ENCODE results near the gene NFIX. TPM values are rescaled to one million over a fixed set of nuclear protein-coding genes. Genes with fewer than 3 reads are reported as not detected.

NFIX gene
- total and polyA plus RNA-seq, 2 of the 13 experiments (the other 11 are each of a cell fraction or from before 2014, with no cell fraction given) = 3.4 to 5.4 TPM

DNA sequence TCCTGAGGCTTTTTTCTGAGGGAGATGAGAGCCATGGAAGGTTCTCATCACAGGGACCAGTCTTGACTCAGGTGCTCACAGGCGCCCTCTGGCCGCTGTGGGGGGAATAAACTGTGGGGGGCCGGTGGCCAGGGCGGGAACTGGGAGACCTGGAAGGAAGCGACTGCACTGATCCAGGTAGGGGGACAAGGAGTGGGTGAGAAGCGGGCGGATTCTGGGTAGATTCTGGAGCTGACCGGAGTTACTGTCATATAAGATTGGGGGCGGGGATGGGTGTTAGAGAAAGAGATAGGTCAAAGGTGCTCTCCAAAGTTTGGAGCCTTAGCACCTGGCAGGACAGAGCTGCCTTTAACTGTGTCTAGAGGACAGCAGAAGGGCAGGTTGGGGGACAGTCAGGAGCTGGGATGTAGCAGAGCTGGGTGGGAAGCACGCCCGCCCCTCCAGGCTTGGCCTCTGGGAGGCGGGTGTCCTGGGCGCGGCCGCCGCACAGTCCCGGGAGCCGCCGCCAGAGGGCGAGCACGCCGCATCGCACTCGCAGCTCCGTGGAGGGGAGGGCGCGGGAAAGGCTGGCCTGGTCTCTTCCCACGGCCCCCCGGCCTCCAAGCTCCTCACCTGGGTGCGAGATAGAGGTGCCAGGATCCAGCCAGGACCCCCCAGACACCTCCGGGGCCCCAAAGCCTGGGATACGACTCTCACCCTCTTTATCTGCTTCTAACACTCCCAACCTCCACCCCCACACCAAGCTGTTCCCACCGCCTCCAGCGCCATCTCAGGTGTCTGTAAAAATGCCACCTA, 30.1 kb upstream of the NFIX start (continued):
- TF ChIP-seq, protein P1, sequence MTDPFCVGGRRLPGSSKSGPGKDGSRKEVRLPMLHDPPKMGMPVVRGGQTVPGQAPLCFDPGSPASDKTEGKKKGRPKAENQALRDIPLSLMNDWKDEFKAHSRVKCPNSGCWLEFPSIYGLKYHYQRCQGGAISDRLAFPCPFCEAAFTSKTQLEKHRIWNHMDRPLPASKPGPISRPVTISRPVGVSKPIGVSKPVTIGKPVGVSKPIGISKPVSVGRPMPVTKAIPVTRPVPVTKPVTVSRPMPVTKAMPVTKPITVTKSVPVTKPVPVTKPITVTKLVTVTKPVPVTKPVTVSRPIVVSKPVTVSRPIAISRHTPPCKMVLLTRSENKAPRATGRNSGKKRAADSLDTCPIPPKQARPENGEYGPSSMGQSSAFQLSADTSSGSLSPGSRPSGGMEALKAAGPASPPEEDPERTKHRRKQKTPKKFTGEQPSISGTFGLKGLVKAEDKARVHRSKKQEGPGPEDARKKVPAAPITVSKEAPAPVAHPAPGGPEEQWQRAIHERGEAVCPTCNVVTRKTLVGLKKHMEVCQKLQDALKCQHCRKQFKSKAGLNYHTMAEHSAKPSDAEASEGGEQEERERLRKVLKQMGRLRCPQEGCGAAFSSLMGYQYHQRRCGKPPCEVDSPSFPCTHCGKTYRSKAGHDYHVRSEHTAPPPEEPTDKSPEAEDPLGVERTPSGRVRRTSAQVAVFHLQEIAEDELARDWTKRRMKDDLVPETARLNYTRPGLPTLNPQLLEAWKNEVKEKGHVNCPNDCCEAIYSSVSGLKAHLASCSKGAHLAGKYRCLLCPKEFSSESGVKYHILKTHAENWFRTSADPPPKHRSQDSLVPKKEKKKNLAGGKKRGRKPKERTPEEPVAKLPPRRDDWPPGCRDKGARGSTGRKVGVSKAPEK (CRISPR knock-in tag; IDR thresholded peaks at IDR 0.05; ENCODE audit: borderline replicate concordance) = no peak
- TF ChIP-seq PHF21A (CRISPR knock-in tag; IDR thresholded peaks at IDR 0.05) (peak; percentile 63; the same call in 1 of the 2 replicates), ZMAT3 (CRISPR knock-in tag; conservative IDR thresholded peaks at IDR 0.05) (peak; percentile 61; the same call in 1 of the 2 replicates), ZNF205 (CRISPR knock-in tag; IDR thresholded peaks at IDR 0.05) (no peak; the same call in 1 of the 2 replicates), MAFG (CRISPR knock-in tag; IDR thresholded peaks at IDR 0.05) (no peak), PHF20 (CRISPR knock-in tag; IDR thresholded peaks at IDR 0.05) (0 out of 2 replicates have a peak, but pooled peaks have one; percentile 37), CENPT (CRISPR knock-in tag; IDR thresholded peaks at IDR 0.05; ENCODE audit: low read depth) (no peak), PLRG1 (conservative IDR thresholded peaks at IDR 0.05) (no peak), ARHGAP35 (CRISPR knock-in tag; IDR thresholded peaks at IDR 0.05; ENCODE audit: borderline replicate concordance) (peak; percentile 20; the same call in 1 of the 2 replicates), REXO4 (CRISPR knock-in tag; IDR thresholded peaks at IDR 0.05; ENCODE audit: borderline replicate concordance) (no peak), ZBTB7B (CRISPR knock-in tag; IDR thresholded peaks at IDR 0.05) (peak; percentile 94), GTF3A (CRISPR knock-in tag; conservative IDR thresholded peaks at IDR 0.05) (no peak), GATAD2A (CRISPR knock-in tag; IDR thresholded peaks at IDR 0.05) (0 out of 2 replicates have a peak, but pooled peaks have one; percentile 35), ERF (CRISPR knock-in tag; IDR thresholded peaks at IDR 0.05) (peak; percentile 70; the same call in 1 of the 2 replicates), SRSF1 (optimal IDR thresholded peaks at IDR 0.05; ENCODE audit: low read depth, low read length) (no peak), TAF1 (CRISPR knock-in tag; IDR thresholded peaks at IDR 0.05) (peak; percentile 33; the same call in 1 of the 2 replicates)
- TF ChIP-seq, protein P2, sequence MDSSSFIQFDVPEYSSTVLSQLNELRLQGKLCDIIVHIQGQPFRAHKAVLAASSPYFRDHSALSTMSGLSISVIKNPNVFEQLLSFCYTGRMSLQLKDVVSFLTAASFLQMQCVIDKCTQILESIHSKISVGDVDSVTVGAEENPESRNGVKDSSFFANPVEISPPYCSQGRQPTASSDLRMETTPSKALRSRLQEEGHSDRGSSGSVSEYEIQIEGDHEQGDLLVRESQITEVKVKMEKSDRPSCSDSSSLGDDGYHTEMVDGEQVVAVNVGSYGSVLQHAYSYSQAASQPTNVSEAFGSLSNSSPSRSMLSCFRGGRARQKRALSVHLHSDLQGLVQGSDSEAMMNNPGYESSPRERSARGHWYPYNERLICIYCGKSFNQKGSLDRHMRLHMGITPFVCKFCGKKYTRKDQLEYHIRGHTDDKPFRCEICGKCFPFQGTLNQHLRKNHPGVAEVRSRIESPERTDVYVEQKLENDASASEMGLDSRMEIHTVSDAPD (CRISPR knock-in tag; IDR thresholded peaks at IDR 0.05) = no peak
- TF ChIP-seq, protein P3, sequence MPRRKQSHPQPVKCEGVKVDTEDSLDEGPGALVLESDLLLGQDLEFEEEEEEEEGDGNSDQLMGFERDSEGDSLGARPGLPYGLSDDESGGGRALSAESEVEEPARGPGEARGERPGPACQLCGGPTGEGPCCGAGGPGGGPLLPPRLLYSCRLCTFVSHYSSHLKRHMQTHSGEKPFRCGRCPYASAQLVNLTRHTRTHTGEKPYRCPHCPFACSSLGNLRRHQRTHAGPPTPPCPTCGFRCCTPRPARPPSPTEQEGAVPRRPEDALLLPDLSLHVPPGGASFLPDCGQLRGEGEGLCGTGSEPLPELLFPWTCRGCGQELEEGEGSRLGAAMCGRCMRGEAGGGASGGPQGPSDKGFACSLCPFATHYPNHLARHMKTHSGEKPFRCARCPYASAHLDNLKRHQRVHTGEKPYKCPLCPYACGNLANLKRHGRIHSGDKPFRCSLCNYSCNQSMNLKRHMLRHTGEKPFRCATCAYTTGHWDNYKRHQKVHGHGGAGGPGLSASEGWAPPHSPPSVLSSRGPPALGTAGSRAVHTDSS (CRISPR knock-in tag; conservative IDR thresholded peaks at IDR 0.05) = no peak
- TF ChIP-seq, protein P4, sequence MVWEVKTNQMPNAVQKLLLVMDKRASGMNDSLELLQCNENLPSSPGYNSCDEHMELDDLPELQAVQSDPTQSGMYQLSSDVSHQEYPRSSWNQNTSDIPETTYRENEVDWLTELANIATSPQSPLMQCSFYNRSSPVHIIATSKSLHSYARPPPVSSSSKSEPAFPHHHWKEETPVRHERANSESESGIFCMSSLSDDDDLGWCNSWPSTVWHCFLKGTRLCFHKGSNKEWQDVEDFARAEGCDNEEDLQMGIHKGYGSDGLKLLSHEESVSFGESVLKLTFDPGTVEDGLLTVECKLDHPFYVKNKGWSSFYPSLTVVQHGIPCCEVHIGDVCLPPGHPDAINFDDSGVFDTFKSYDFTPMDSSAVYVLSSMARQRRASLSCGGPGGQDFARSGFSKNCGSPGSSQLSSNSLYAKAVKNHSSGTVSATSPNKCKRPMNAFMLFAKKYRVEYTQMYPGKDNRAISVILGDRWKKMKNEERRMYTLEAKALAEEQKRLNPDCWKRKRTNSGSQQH (CRISPR knock-in tag; IDR thresholded peaks at IDR 0.05; ENCODE audit: low read depth) = 0 out of 2 replicates have a peak, but pooled peaks have one; percentile 29
- TF ChIP-seq, protein P5, sequence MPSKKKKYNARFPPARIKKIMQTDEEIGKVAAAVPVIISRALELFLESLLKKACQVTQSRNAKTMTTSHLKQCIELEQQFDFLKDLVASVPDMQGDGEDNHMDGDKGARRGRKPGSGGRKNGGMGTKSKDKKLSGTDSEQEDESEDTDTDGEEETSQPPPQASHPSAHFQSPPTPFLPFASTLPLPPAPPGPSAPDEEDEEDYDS (CRISPR knock-in tag; IDR thresholded peaks at IDR 0.05) = no peak
- TF ChIP-seq, protein P6, sequence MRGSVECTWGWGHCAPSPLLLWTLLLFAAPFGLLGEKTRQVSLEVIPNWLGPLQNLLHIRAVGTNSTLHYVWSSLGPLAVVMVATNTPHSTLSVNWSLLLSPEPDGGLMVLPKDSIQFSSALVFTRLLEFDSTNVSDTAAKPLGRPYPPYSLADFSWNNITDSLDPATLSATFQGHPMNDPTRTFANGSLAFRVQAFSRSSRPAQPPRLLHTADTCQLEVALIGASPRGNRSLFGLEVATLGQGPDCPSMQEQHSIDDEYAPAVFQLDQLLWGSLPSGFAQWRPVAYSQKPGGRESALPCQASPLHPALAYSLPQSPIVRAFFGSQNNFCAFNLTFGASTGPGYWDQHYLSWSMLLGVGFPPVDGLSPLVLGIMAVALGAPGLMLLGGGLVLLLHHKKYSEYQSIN (CRISPR knock-in tag; IDR thresholded peaks at IDR 0.05; ENCODE audit: borderline replicate concordance) = no peak
